A204.1 (cell line): ENCODE data around the gene TET2.

Source experiments
- FAIRE-seq: peaks from 2 replicates; lab custom pipeline; 2012; peaks lifted over from hg19 to GRCh38; lab: Jason Lieb, UNC

TET2 gene

GRCh38 chr4:105146276-105147015, at the start of gene TET2:
TET2 (plus strand) TSS chr4:105146876; CDS start chr4:105233943, 87,067 bp downstream.
- FAIRE-seq: no peak

DNA sequence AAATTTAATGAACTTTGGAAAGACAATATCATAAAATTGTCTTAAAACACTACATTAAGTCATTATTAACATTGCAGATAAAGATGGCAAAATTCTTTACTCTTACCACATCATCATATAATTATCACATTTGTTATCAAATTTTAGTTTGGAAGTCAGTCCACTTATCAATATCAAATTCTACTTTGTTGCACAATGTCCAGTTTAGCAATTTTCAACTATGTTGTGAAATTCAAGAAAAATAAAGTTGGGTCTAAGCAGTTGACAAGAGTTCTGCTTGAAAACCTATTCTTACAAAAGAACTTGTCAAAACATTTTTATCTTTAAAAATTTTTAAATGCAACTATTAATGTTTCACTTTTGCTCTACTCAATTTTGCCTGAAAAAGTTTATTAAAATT, 44.7 kb upstream of the TET2 start:
- FAIRE-seq: peak; percentile 19

- no peak for FAIRE-seq
These were observed 40.2 kb upstream of the TET2 start for GRCh38 chr4:105106426-105106825.

GRCh38 chr4:105107095-105107856, 39.4 kb upstream of the TET2 start:
- FAIRE-seq: no peak

DNA sequence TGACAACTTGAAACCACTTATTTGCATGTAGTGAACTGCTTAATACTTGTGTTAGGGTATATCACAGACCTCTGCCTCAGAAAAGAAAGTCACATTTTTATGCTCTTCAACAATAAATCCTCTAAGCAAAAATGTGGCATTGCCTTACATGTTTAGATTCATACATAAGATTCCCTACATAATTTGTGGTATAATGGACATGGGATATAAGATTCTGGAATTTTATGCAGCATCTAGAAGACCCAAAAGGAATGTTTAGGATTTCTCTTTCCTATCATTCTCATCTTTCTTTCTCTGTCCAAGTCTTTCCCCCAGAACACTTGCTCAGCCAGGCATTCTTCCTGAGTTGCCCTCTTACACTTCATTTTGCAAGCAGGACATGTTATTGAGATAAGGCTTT, 37.7 kb upstream of the TET2 start:
- no peak for FAIRE-seq

DNA sequence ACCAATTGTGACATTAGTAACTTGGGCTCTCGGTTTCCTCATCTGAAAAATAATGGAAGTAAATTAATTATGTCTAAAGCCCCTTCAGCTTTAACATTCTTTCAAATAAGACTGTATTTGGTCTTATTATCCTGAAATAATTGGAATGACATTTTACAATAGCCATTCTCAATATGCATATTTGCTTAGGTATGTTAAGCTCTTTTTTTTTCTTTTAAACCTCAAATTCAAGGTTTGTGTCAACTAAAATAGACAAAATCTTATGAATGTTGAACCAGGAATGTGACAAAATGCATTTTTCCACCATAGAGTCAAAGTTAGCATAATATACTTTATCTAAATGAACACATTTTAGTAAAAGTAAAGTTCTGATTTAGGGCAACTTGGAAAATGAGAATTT, 34.4 kb upstream of the TET2 start:
- no peak for FAIRE-seq

DNA sequence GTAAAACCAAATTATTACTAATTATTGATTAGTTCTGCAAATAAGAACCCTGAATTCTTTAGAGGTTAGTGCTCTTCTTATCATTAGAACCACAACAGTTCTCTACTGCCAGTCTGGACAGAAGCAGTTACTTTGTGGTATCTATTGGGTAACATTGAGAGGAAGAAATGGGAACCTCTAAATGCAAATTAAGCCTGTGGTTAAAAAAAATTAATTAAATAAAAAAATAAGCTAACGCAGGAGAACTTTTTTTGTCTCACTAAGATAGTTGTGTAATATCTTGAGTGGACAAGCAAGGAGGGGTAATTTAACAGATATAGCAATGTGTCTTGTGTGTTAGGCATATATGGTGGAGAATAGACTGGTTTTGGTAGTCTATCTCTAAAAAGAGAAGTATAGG, 32.9 kb upstream of the TET2 start:
- no peak for FAIRE-seq

GRCh38 chr4:105116616-105117319, 29.9 kb upstream of the TET2 start:
- FAIRE-seq: no peak

GRCh38 chr4:105119356-105119755, 27.3 kb upstream of the TET2 start:
- no peak for FAIRE-seq

- FAIRE-seq: no peak
These were observed 26.1 kb upstream of the TET2 start for GRCh38 chr4:105120626-105121025.

DNA sequence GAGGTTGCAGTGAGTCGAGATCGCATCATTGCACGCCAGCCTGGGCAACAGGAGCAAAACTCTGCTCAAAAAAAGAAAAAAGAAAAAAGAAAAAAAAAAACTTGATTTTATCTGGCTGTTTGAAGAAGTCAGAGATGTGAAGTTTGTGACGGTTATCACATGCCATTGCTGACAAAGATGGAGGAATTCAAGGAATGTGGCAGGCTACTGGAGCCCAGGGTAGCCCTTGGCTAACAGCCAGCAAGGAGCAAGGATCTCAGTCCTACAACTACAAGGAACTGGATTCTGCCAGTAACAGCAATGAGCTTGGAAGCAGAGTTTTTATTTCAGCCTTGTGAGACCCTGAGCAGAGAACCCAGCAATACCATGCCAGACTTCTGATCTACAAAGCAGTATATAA, 24.3 kb upstream of the TET2 start:
- FAIRE-seq: no peak

- FAIRE-seq: no peak
These were observed 20.1 kb upstream of the TET2 start for GRCh38 chr4:105126311-105127169.

- FAIRE-seq: no peak
These were observed 19.6 kb upstream of the TET2 start for GRCh38 chr4:105127170-105127445.

DNA sequence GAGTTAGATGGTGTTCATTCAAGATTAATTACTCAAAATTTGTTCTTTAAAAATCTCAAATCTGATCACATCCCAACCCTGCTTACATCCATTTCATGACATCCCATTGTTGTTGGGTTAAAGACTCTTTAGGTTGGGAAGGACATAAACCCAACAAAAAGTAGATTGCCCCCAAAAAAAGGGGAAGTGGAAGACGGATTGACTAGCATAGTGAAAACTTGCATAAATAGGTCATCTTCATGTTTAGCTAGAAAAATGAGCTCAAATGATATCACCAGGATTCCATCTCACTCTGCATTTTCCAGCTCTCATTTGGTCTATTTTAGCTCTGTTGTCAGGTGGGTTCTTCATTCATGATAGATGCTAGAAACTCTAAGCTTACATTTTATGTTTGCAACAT, 18.5 kb upstream of the TET2 start:
- FAIRE-seq: no peak

- FAIRE-seq: no peak
These were observed 17.2 kb upstream of the TET2 start for GRCh38 chr4:105129286-105130040.

DNA sequence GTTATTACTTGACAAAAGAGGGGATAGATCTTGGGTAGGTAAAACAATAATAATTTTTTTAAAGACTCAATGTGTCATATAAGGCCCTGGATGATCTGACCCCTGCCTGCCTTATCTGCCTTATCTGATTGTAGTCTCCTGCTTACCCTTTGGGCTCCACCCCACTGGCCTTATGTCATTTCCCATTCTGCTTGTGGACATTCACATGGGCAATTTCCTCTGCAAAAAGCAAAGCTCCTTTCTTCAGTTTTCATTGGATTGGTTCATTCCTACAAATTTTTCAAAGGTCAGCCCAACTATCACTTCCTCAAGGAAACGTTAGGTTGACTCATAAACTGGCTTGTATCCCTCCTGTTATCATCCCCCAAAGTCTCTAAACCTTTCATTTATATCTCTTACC, 15.7 kb upstream of the TET2 start:
- no peak for FAIRE-seq

DNA sequence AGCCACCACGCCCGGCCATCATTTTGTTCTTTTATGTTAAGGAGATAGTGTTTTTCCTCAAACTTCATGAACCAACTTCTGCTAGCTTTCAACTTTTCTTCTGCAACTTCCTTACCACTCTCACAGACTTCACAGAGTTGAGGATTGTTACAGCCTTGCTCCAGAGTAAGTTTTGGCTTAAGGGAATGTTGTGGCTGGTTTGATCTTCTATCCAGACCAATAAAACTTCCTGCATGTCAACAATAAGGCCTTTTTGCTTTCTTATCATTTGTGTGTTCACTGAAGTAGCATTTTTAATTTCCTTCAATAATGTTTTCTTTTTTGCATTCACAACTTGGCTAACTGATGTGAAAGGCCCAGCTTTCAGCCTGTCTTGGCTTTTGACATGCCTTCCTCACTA, 12.7 kb upstream of the TET2 start:
- no peak for FAIRE-seq

DNA sequence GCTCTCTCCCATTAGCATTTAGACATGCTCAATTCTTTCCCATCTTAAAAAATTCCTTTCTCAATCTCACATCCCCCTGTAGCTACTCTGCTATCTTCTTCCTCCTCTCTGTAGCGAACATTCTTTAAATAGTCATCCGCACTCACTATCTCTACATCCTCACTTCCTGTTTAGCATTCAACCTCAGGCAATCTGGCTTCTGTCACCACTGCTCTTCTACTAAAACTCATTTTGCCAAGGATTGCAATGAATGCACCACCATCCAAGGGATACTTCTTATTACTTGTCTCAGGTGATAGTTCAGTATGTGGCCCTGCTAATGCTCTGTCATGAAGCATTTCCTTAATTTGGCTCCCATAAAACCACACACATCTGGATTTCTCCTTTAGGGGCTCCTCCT, 10.9 kb upstream of the TET2 start:
- FAIRE-seq: no peak

- no peak for FAIRE-seq
These were observed 9.4 kb upstream of the TET2 start for GRCh38 chr4:105137121-105137875.

GRCh38 chr4:105139646-105140045, 7.0 kb upstream of the TET2 start:
- FAIRE-seq: no peak
